Endothelial cell of umbilical vein (primary cell): ENCODE measurements around the gene TNFRSF8. TPM values are rescaled to one million over a fixed set of nuclear protein-coding genes. Genes with fewer than 3 reads are reported as not detected.
A peak's percentile ranks its signal among the peaks of the same experiment; 100 is the strongest.

Experiments used
- BruUV-seq: library from RNA; stranded (reverse); fragments of 400-500 nt; replicated peaks from 2 replicates; lab custom pipeline; 2021; lab: Mats Ljungman, UMichigan
- CTCF ChIA-PET: fragments of 300-600, 350-600 bp; sonication (Branson Sonifier 250); formaldehyde crosslinking; loops from one replicate; lab custom pipeline; 2021; ENCODE audit warnings: antibody characterized with exemption, inconsistent platforms; lab: Charles Lee
- POLR2A ChIA-PET: fragments of 300-600, 350-600 bp; sonication (Branson Sonifier 250); formaldehyde crosslinking; loops from one replicate; lab custom pipeline; 2021; ENCODE audit warnings: antibody characterized with exemption, inconsistent platforms; lab: Charles Lee
- DNase-seq: peaks from one replicate; pipeline ENCODE4 v3.0.0-alpha.2; 2011; ENCODE audit warnings: low read depth, low spot score
- FAIRE-seq: peaks from 2 replicates; lab custom pipeline; 2011; peaks lifted over from hg19 to GRCh38; lab: Jason Lieb, UNC
- H2AFZ ChIP-seq: 2 replicates; pipeline ENCODE4 v1.6.0; 2012; ENCODE audit warnings: low read depth, low read length, control low read depth, inconsistent platforms
- H3K27ac ChIP-seq: 2 replicates; pipeline ENCODE4 v1.5.1; 2011; ENCODE audit warnings: low read depth, mild to moderate bottlenecking, control low read depth, low read length, moderate library complexity; ENCODE audit not compliant: insufficient read depth
- H3K27me3 ChIP-seq, 2 experiments: 2 replicates each; pipeline versions ENCODE4 v1.6.0 to v1.6.1; 2011; ENCODE audit warnings: low read length in 2 of 2, mixed read lengths in 1 of 2; ENCODE audit not compliant: control insufficient read depth in 2 of 2, insufficient read depth in 2 of 2
- H3K36me3 ChIP-seq, 2 experiments: 2 replicates in 1 of 2; 3 replicates in 1 of 2; pipeline ENCODE4 v1.5.1; 2011; ENCODE audit warnings: low read length in 2 of 2, mild to moderate bottlenecking in 1 of 2, moderate library complexity in 1 of 2; ENCODE audit not compliant: control insufficient read depth in 2 of 2, insufficient read depth in 2 of 2; ENCODE audit errors: extremely low read depth in 1 of 2
- H3K4me1 ChIP-seq: 3 replicates; pipeline ENCODE4 v1.5.1; 2011; ENCODE audit warnings: mild to moderate bottlenecking, low read length; ENCODE audit not compliant: control insufficient read depth, insufficient read depth; ENCODE audit errors: extremely low read depth
- H3K4me2 ChIP-seq: 2 replicates; pipeline ENCODE4 v1.6.1; 2011; ENCODE audit warnings: low read length, control low read depth, mixed read lengths; ENCODE audit not compliant: insufficient read depth
- H3K4me3 ChIP-seq, 3 experiments: fragments of 200-600 bp in 1 of 3; sonication (generic), shearing (Covaris generic) in 1 of 3; replicated peaks in 1 of 3; 2 replicates each; pipeline ENCODE4 v1.5.1; 2011 to 2016; ENCODE audit warnings: control low read depth in 3 of 3, low read length in 3 of 3, mild to moderate bottlenecking in 2 of 3, inconsistent platforms in 1 of 3, low read depth in 1 of 3, moderate library complexity in 1 of 3; ENCODE audit not compliant: insufficient read depth in 1 of 3
- H3K79me2 ChIP-seq: 2 replicates; pipeline ENCODE4 v1.6.0; 2012; ENCODE audit warnings: low read length, inconsistent platforms; ENCODE audit not compliant: control insufficient read depth, insufficient read depth
- H3K9ac ChIP-seq: replicated peaks from 2 replicates; pipeline ENCODE3; 2011; ENCODE audit warnings: low read length, control low read depth; ENCODE audit not compliant: insufficient read depth; ENCODE audit errors: extremely low read depth
- H3K9me1 ChIP-seq: replicated peaks from 3 replicates; pipeline ENCODE4 v1.6.0; 2011; ENCODE audit warnings: mild to moderate bottlenecking, low read length; ENCODE audit not compliant: control insufficient read depth, insufficient read depth; ENCODE audit errors: extremely low read depth
- H3K9me3 ChIP-seq: replicated peaks from 2 replicates; pipeline ENCODE4 v1.5.1; 2012; ENCODE audit warnings: low read length, inconsistent platforms; ENCODE audit not compliant: control insufficient read depth, insufficient read depth
- H4K20me1 ChIP-seq: replicated peaks from 2 replicates; pipeline ENCODE3; 2011; ENCODE audit warnings: mild to moderate bottlenecking, low read length; ENCODE audit not compliant: control insufficient read depth, insufficient read depth; ENCODE audit errors: extremely low read depth
- GATA2 ChIP-seq: IDR thresholded peaks from 2 replicates; pipeline ENCODE4 v1.7.0; 2011; ENCODE audit warnings: low read depth, mild to moderate bottlenecking, moderate library complexity, mixed read lengths, low read length; ENCODE audit not compliant: insufficient read length, insufficient read depth
- JUN ChIP-seq: IDR thresholded peaks from 2 replicates; pipeline ENCODE4 v1.6.1; 2011; ENCODE audit warnings: borderline replicate concordance, low read depth; ENCODE audit not compliant: insufficient read length, insufficient read depth
- dilution Hi-C: fragments of 300-500 bp; cut with MboI; formaldehyde crosslinking; loops from one replicate; pipeline ENCODE4 v1.15.0; 2019; ENCODE audit warnings: low sequenced_read_pairs; ENCODE audit not compliant: extremely low pct_ligation_motif_present
- intact Hi-C: fragments of 100-400 bp; cut with micrococcal nuclease; formaldehyde crosslinking; loops from one replicate; pipeline ENCODE4 v1.10.0; 2022
- polyA plus RNA-seq, 4 experiments: library from polyadenylated mRNA; depleted of rRNA in 3 of 4; stranded (reverse) in 3 of 4; unstranded in 1 of 4; fragments of >200 nt; gene quantifications; 2 replicates each; pipeline versions ENCODE4 v1.2.1 to v1.2.3, GENCODE V29; 2011 to 2012; ENCODE audit warnings: missing spikeins in 1 of 4
- total RNA-seq: library from RNA; stranded (reverse); gene quantifications from 2 replicates; pipeline ENCODE4 v1.2.3, GENCODE V29; 2021
- TF ChIP-seq, protein P1 (sequence below), 2 donors: IDR thresholded peaks; 1 replicate in 1 of 2; 2 replicates in 1 of 2; pipeline ENCODE4 v1.5.1; 2011; ENCODE audit warnings: low read length in 2 of 2, mild to moderate bottlenecking in 2 of 2, moderate library complexity in 2 of 2, control low read depth in 1 of 2, inconsistent platforms in 1 of 2, low read depth in 1 of 2; ENCODE audit not compliant: insufficient read depth in 1 of 2; ENCODE audit errors: extremely low read depth in 1 of 2

The TNFRSF8 gene
- total and polyA plus RNA-seq, 2 donors (not counting 3 experiments of a cell fraction or from before 2014, with no cell fraction given): 0.47 TPM; not detected in 1

DNA sequence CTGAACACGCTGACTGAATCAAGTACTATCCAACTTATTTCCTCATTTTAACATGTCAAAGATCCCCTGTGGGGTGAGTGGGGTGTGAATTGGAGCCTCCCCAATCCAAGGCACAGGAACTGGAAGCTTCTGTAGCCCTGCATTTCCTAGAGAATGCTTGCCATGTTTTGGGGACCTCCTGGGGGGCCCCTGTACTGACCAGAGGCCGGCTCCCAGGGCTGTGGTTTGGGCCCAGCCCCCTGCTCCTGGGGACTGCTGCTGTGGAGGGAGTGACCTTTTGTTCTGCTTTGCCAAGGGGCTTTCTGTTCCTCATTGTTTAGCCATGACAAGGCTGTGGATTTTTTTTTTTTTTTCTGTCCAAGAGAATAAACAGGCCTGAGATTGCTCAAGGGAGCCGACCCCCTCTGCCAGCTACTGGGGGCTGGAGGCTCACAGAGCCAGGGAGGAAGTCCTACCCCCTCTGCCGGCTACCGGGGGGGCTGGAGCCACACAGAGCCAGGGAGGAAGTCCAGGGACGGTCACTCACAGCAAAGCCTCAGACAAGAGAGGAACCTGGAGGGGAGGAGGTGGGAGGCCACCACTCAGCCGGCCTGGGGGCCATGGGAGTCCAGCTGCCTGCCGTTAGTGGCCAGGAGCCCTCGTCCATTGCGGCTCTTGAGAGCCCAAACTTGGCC is 121.0 kb downstream of the TNFRSF8 start:
- Histone ChIP-seq H3K9me1 (no peaks in the 10 kb centered on the region), H4K20me1 (no peaks in the 10 kb centered on the region), H3K4me1 (peaks cover 31% of the 10 kb centered on the region), H3K4me3 (no peak overlapping the region), H3K9me3 (no peaks in the 10 kb centered on the region), H3K36me3 (peaks cover 0 to 4% of the 10 kb centered on the region in 2 experiments), H3K79me2 (peaks cover 12% of the 10 kb centered on the region), H3K9ac (peak overlapping the region; percentile 73), H3K27ac (peak overlapping the region; percentile 90), H2AFZ (peak overlapping the region; percentile 68), H3K27me3 (no peaks in the 10 kb centered on the region), H3K4me2 (peak overlapping the region; percentile 10)
- TF ChIP-seq JUN: peak; percentile 22
- TF ChIP-seq, protein P1, sequence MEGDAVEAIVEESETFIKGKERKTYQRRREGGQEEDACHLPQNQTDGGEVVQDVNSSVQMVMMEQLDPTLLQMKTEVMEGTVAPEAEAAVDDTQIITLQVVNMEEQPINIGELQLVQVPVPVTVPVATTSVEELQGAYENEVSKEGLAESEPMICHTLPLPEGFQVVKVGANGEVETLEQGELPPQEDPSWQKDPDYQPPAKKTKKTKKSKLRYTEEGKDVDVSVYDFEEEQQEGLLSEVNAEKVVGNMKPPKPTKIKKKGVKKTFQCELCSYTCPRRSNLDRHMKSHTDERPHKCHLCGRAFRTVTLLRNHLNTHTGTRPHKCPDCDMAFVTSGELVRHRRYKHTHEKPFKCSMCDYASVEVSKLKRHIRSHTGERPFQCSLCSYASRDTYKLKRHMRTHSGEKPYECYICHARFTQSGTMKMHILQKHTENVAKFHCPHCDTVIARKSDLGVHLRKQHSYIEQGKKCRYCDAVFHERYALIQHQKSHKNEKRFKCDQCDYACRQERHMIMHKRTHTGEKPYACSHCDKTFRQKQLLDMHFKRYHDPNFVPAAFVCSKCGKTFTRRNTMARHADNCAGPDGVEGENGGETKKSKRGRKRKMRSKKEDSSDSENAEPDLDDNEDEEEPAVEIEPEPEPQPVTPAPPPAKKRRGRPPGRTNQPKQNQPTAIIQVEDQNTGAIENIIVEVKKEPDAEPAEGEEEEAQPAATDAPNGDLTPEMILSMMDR (IDR thresholded peaks at IDR 0.05; ENCODE audit: extremely low read depth in 1 of 2, insufficient read depth in 1 of 2, low read depth in 1 of 2, low read length in 2 of 2): peak; percentile 42 to 55
- no peak for TF ChIP-seq GATA2
- POLR2A ChIA-PET: interaction anchor here (0.6 to 1.0 kb wide), 3 partner anchors 11 to 53 kb away, joined by 3 to 12 read pairs (median 6); no protein-coding TSS in a partner anchor
- intact Hi-C loops: loop anchor here (1.0 kb wide), 5 partner anchors 17 to 59 kb away; no protein-coding TSS in a partner anchor
- FAIRE-seq (peak; percentile 90), DNase-seq (peak; percentile 93)
- CTCF ChIA-PET: interaction anchor here (0.6 to 8.3 kb wide), 8 partner anchors 10 to 60 kb away, joined by 3 to 118 read pairs (median 4); partner anchors contain the start of gene TNFRSF1B
- dilution Hi-C loops: no loop called here
- no TSS peak for BruUV-seq
